ENCODE results near the gene PTPRT.

- no peak for TF ChIP-seq POLR2A (IDR thresholded peaks at IDR 0.05)
- no peak for TF ChIP-seq CTCF (IDR thresholded peaks at IDR 0.05)
- TF ChIP-seq EP300 (IDR thresholded peaks at IDR 0.05; ENCODE audit: low read depth) = no peak
- no peak for TF ChIP-seq POLR2AphosphoS5 (IDR thresholded peaks at IDR 0.05)
Observed at GRCh38 chr20:42979720-42980119, 210.0 kb downstream of the PTPRT start.

Measured in transverse colon (tissue), 4 donors.